ENCODE results near the gene MUC2.

The MUC2 gene

DNA sequence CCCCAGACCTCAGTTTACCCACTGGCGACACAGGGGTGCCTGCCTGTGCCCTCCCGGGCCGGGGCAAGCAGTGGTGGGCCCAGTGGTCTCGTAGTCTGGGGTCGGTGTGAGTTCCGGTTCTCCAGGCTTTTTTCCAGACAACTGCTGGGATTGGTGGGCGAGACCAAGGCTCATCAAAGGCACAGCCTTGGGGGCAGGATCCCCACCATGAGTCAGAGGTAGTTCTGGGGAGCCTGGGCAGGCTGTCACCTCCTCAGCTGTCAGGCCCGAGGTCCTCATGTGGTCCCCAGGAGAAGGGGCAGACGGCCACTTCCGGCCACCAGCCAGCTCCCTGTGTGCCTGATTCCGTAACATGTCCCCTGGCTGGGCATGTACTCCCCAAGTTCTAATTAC is 827 bp upstream of the MUC2 start:
- DNase-seq, result no peak

DNA sequence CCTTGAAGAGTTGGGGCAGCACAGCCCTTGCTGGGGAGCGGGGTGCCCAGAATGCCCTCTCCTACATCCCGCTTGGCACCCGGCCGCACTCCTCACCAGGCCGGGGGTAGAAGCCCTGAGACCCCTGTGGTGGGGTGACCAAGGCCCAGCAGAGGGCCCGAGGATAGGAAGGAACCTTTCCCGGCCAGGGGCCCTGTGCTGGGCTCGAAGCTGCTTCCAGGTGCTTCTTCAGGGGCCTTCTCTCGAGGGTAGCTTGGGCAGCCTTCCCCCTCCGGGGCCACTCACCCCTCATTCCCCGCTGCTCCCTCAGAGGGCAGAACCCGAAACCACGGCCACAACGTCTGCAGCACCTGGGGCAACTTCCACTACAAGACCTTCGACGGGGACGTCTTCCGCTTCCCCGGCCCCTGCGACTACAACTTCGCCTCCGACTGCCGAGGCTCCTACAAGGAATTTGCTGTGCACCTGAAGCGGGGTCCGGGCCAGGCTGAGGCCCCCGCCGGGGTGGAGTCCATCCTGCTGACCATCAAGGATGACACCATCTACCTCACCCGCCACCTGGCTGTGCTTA is 752 bp downstream of the MUC2 start:
- no peak for DNase-seq

DNA sequence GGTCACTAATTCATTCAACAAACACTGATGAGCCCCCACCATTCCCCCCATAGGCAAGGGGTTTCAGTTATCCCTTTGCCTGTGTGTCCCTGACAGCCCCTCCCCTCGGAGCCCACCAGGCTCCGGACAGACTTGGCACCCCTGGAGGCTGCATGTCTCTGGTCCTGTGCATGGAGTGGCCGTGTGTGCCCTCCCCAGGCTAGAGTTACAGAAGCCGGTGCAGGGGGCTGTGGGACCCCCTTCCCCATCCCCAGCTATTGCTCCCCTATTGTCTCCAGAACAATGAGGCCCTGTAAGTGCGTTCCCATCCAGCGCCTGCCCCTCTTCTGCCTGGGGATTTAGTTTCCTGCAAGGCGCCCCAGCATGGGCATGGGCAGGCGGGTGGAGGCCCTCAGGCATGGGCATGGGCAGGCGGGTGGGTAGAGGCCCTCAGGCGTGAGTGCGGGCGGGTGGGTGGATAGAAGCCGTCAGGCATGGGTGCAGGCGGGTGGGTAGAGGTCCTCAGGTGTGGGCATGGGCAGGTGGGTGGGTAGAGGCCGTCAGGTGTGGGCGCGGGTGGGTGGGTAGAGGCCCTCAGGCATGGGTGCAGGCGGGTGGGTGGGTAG is 1.5 kb downstream of the MUC2 start:
- DNase-seq, result no peak

DNA sequence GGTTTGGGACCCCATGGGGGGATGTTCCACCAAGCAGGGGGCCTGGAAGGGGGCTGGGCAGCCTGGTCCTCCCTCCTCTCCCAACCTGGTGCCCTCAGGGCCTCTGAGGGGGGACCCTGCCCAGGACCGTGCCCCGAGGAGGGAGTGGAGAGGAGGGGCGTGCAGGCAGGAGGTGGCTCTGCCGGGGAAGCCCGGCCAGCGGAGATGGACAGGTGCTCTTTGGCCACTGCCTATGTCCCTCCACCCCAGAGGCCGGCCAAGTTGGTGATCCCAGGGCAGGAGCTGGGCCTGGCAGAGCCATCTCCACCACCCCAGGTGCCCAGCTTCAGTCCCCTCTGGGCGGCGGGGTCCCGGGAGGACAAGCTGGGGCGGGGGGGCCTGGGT is 2.4 kb downstream of the MUC2 start:
- DNase-seq, result no peak

DNA sequence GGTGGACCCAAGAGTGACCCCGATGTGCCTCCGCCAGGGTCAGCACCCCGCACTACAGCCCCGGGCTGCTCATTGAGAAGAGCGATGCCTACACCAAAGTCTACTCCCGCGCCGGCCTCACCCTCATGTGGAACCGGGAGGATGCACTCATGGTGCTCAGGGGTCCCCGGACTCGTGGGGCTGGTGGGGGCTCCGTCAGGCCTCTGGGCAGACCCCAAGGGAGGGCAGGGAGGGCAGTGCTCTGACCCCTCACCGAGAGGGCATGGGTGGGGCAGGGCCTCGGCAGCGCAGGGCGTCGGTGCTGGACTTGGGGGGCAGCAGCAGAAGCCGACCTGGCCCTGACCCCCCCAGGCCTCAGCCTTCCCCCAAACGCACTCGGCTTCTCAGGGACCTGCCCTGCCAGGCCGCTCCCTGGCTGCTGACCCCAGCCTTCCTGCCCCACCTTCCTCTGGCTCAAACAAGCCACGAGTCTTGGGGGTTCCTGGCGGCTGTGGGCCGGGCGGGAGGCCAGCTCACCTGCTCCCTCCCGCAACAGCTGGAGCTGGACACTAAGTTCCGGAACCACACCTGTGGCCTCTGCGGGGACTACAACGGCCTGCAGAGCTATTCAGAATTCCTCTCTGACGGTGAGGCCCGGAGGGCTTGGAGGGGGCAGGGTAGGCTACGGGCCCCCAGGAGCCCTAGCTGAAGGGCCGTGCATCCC is 2.9 kb downstream of the MUC2 start:
- DNase-seq, result no peak

DNA sequence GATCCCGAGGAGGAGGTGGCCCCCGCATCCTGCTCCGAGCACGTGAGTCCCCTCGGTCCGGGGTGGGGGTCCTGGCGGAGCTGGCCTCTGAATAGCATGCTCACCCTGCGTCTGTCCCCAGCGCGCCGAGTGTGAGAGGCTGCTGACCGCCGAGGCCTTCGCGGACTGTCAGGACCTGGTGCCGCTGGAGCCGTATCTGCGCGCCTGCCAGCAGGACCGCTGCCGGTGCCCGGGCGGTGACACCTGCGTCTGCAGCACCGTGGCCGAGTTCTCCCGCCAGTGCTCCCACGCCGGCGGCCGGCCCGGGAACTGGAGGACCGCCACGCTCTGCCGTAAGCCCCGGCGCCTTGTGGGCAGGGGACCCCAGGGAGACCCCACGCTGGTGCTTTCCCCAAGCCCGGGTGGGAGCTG is 3.5 kb downstream of the MUC2 start:
- DNase-seq, result no peak

DNA sequence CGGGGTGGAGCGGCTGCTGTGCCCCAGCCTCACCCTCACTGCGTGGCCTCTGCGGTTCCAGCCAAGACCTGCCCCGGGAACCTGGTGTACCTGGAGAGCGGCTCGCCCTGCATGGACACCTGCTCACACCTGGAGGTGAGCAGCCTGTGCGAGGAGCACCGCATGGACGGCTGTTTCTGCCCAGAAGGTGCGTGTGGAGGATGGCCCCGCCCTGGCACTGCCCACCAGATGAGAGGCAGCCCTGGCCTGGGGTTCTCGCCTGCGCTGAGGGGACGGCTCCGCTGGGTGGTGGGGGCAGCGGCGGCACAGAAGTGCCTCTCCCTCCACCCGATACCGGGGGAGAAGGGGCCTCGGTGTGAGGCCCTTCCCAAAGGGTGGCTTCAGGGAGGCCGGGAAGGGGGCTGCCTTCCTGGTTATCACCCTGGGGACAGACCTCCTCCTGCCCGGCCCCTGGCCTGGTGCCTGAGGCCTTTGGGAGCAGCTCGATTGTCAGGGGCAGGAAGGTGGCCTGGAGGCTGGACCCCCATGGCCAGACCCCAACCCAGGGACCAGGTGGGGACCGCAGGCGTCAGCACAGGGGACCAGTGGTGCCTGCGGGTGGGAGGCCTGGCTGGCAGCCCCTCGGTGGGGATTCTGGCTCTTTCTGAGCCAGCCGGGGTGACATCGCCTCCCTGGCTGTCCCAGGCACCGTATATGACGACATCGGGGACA is 7.1 kb downstream of the MUC2 start:
- no peak for DNase-seq

DNA sequence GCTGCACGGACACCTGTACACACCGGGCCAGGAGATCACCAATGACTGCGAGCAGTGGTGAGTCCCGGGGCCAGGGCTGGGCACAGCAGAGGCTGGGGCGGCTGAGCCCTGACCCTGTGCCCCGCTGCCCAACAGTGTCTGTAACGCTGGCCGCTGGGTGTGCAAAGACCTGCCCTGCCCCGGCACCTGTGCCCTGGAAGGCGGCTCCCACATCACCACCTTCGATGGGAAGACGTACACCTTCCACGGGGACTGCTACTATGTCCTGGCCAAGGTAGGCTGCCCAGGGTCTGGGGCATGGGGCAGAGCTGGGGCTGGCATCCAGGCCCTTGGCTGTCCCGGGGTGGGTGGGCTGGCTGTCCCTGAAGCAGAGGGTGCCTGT is 7.7 kb downstream of the MUC2 start:
- no peak for DNase-seq

DNA sequence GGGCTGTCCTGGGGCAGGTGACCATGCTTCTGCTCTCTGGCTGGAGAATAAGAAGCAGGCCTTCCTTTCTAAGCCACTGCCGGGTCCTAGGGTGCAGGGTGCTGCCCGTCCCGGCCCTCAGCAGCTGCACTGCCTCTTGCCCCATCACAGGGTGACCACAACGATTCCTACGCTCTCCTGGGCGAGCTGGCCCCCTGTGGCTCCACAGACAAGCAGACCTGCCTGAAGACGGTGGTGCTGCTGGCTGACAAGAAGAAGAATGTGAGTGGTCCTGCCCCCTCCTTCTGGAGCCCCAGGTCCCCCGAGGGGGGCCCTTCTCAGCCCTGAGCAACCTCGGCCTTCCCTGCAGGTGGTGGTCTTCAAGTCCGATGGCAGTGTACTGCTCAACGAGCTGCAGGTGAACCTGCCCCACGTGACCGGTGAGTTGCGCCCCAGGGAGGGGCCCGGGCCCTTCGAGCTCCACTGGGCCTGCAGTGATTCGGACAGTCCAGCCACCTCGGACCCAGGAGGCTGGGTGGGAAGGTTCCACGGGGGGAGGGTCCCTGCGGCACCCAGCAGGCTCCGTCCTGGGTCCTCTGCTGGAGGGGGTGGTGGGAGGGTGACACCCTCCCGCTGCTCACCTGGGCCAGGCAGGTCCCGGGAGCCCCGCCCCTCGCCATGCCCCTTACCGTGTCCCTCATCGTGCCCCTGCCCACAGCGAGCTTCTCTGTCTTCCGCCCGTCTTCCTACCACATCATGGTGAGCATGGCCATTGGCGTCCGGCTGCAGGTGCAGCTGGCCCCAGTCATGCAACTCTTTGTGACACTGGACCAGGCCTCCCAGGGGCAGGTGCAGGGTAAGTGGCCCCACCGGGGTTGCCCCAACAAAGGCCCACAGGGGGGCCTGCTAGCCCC is 8.3 kb downstream of the MUC2 start:
- no peak for DNase-seq

DNA sequence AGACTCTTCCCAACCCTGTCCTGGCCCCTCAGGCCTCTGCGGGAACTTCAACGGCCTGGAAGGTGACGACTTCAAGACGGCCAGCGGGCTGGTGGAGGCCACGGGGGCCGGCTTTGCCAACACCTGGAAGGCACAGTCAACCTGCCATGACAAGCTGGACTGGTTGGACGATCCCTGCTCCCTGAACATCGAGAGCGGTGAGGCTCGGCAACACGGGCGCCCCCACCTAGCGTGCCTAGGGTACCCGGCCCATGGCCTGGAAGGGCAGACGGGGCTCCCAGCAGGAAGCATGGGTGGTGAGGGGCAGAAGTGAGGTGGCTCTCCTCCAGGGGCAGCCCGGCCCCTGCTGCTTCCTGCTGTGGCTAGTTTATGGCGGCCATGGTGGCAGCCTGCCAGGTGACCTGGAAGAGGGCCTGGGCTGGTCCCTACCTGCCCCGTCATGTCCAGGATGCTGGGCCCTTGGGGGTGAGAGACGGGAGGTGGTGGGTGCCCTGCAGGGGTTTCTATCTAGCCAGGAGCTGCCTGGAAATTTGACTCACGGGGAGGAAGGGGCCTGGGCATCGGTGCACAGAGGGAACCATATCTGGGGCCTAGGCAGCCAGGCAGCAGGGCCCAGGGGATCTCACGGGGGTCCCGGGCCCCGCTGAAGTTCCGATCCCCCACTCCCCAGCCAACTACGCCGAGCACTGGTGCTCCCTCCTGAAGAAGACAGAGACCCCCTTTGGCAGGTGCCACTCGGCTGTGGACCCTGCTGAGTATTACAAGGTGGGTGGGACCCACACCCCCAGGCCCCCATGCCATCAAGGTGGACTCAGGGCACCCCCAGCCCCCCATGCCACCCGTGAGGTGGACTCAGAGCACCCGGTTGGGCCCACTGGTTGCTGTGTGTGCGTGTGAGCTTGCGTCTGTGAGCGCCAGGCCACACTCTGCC is 9.2 kb downstream of the MUC2 start:
- DNase-seq, result no peak

DNA sequence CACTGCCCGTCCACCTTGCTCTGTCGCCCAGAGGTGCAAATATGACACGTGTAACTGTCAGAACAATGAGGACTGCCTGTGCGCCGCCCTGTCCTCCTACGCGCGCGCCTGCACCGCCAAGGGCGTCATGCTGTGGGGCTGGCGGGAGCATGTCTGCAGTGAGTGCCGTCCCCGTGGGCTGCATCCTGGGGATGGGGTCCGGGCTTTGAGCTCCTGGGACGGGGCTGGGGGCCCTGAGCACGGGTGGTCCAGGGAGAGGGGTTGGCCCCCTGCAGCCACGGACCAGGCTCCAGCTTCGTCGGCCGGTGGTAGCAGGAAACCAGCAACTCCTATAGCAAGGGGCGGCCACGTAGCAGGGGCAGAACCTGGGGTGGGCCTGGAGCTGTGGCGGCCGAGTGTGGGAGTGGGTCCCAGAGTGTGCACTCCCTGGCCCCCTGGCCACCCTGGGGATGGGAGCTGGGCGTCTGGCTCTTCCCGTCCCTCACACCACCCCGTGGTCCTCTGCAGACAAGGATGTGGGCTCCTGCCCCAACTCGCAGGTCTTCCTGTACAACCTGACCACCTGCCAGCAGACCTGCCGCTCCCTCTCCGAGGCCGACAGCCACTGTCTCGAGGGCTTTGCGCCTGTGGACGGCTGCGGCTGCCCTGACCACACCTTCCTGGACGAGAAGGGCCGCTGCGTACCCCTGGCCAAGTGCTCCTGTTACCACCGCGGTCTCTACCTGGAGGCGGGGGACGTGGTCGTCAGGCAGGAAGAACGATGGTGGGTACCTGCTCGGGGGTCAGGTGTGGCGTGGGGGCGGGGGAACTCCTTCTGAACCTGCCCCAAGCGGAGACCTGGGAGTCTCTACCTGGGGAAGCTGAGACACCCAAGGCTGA is 10.1 kb downstream of the MUC2 start:
- DNase-seq, result no peak

DNA sequence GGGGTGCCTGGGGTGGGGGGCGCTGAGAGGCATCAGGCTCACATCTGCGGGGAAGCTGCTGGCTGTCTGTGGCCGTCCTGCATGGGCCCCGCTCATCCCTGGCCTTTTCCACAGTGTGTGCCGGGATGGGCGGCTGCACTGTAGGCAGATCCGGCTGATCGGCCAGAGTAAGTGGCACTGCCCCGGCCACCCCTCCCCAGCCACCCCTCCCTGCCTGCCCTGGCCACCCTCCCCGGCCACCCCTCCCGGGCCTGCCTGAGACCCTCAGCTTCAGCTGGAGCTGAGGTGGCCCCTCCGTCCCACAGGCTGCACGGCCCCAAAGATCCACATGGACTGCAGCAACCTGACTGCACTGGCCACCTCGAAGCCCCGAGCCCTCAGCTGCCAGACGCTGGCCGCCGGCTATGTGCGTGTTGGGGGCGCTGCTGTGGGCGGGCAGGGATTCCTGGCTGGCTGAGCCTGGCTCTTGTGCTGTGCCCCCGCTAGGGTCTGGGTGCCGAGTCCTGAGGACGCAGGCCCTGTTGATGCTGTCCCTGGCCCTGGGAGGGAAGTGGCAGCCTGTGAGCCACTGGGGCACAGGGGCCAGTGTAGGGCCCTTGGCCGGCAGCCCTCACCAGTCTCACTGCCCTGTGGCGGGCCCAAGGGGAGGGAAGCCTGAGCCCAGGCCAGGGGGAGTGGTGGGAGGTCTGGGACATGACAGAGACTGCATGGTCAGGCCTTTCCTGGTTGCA is 10.9 kb downstream of the MUC2 start:
- no peak for DNase-seq

DNA sequence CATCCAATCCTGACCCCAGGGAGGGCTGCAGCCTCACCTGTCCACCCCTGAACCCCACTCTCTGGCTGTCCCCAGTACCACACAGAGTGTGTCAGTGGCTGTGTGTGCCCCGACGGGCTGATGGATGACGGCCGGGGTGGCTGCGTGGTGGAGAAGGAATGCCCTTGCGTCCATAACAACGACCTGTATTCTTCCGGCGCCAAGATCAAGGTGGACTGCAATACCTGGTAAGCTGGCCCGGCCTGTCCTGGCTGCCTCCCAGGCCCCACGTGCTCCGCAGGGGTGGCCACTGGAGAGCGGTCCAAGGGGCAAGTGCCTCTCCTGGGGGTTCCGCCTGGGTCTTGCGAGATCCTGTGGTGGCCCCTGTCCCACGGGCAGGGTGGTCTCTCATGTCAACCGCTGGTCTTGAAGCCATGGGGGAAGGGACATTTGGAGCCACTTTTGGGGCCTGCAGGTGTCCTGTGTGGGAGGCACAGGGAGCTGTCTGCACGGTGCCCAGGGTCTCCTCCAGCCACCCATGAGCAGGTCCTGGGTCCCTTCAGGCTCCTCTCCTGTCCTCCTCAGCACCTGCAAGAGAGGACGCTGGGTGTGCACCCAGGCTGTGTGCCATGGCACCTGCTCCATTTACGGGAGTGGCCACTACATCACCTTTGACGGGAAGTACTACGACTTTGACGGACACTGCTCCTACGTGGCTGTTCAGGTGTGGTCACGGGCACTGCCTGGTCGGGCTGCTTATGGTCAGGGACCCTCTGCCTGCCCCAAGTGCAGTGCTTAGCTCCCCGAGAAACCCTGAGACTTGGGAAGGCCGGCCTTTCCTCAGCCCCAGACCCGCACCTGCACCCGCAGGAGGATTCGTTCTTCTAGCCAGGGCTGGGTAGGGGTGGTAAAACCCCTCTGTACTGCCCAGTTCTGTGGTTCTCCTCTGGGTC is 11.8 kb downstream of the MUC2 start:
- no peak for DNase-seq

DNA sequence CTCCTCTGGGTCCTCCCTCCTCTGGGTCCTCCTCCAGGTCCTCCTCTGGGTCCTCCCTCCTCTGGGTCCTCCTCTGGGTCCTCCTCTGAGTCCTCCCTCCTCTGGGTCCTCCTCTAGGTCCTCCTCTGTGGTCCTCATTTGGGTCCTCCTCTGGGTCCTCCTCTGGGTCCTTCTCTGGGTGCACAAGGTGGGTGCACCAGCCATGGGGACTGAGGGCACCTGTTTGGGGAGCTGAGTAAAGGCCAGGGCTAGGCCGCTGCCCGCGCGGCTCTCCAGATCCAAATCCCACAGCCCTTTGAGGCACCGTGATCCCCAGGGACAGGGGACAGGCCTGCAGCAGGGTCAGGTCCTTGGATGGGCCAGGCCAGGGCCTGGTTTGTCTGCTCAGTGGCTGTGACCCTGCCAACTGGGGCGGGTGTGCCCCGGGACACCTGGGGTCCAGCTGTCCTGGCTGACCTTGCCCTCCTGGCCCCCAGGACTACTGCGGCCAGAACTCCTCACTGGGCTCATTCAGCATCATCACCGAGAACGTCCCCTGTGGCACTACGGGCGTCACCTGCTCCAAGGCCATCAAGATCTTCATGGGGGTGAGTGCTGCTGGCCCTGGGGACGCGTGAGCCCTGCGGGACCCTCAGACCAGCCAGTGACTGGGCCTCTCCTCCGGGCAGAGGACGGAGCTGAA is 12.7 kb downstream of the MUC2 start:
- no peak for DNase-seq

DNA sequence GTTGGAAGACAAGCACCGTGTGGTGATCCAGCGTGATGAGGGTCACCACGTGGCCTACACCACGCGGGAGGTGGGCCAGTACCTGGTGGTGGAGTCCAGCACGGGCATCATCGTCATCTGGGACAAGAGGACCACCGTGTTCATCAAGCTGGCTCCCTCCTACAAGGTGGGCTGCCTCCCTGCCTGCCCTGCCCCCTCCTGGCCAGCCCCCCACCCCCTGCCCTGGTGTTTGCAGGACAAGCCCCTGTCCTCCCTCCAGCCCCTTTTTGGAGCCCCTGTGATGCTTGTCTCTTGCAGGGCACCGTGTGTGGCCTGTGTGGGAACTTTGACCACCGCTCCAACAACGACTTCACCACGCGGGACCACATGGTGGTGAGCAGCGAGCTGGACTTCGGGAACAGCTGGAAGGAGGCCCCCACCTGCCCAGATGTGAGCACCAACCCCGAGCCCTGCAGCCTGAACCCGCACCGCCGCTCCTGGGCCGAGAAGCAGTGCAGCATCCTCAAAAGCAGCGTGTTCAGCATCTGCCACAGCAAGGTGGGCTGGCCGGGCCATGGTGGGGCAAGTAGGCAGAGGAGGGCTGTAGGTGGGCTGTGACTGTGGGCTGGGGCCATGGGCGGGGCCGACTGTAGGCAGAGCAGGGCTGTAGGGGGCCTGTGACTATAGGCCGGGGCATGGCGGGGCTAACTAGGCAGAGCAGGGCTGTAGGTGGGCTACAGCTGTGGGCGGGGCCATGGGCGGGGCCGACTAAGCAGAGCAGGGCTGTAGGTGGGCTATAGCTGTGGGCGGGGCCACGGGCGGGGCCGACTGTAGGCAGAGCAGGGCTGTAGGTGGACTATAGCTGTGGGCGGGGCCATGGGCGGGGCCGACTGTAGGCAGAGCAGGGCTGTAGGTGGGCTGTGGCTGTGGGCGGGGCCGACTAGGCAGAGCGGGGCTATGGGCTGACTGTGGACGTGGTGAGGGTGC is 13.6 kb downstream of the MUC2 start:
- DNase-seq, result peak; percentile 46

DNA sequence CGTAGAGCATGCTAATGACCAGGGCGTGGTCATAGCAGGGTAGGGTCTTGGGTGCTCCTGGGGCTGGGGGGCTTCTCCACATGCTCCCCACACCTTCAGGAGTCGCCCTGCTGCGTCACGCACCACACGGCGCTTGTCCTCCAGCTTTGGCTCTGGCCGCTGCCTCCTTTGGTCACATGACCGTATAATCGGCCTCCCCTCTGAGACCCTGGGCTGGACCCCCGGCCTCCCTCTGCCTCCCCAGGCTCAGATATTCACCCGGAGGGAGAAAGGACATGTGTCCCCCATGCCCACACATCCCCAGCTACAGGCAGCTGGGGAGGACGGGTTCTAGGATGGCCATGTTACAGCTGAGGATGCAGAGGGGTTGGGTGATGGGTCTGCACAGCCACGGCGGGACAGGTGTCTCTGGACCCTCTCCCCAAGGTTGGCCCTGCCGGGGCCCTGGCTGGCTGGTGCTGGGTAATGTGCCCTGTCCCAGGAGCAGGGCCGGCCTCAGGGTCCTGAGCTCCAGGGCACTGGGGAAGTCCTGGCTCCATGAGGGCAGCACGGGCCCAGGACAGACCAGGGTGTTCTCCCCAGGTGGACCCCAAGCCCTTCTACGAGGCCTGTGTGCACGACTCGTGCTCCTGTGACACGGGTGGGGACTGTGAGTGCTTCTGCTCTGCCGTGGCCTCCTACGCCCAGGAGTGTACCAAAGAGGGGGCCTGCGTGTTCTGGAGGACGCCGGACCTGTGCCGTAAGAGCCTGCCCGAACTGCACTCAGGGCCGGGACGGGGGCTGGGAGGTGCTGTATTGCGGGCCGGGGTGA is 14.5 kb downstream of the MUC2 start:
- no peak for DNase-seq
